Esophagus muscularis mucosa (tissue), 4 donors: ENCODE data around the gene SMYD4.

Source experiments
- CTCF ChIP-seq, 3 experiments: fragments of 200-600 bp in 2 of 3; fragments of 450-650 bp in 1 of 3; sonication (generic) in 2 of 3; IDR thresholded peaks; one replicate each; pipeline ENCODE4 v1.5.1; 2017 to 2019; ENCODE audit warnings: antibody characterized with exemption in 3 of 3, mild to moderate bottlenecking in 2 of 3, moderate library complexity in 1 of 3
- EP300 ChIP-seq: sonication (generic); formaldehyde crosslinking; IDR thresholded peaks from one replicate; pipeline ENCODE4 v1.6.1; 2017; ENCODE audit warnings: antibody characterized with exemption
- POLR2A ChIP-seq: fragments of 450-650 bp; IDR thresholded peaks from one replicate; pipeline ENCODE4 v1.6.1; 2017; ENCODE audit warnings: antibody characterized with exemption, moderate library complexity, mild to moderate bottlenecking, low read depth
- POLR2AphosphoS5 ChIP-seq, 2 donors: sonication (generic); formaldehyde crosslinking; IDR thresholded peaks; one replicate each; pipeline ENCODE4 v1.6.1; 2017; ENCODE audit warnings: antibody characterized with exemption in 2 of 2

GRCh38 chr17:1872976-1873375 lies 43.3 kb upstream of the SMYD4 start:
- TF ChIP-seq POLR2A (no peak), CTCF (IDR thresholded peaks at IDR 0.05) (no peak), POLR2AphosphoS5 (IDR thresholded peaks at IDR 0.05) (no peak), EP300 (no peak)
